ENCODE data around the gene SAV1. TPM values are rescaled to one million over a fixed set of nuclear protein-coding genes. Genes with fewer than 3 reads are reported as not detected.

The SAV1 gene
- total RNA-seq, 2 experiments from 2014 or later, result 7.9 to 8.8 TPM

DNA sequence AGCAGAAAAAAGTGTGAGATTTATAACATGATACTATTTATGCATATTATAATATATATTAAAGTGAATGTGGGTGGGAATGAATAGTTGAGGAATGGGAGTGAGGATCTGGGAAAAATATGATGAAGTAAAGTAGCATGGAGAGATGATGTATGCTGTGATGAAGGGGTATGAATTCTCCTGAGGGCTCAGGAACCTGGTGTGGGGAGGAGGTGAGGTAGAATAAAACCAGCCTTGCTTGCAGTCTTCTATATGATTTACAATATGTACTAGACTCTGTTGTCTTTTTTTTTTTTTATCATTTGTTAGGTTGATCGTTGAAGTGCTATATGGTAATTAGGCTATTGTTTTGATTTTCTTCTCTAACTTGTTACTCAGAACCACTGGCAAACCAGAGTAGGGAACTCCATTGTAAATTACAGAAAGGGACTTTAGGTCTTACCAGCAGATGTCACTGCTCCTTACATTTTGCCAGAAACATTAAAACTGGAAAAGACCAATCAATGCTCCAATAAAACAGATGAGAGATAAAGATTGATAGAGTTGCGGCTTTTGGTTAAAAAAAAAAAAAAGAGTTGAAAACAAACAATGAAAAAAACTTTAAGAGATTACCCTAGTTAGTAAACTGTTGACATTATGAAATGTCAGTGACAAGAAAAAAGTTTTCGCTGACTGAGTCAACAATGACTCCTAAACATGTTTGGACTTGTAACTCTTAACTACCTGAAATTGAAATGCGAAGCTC, 68.2 kb downstream of the SAV1 start:
- no peaks in the 10 kb centered on the region for H3K36me3 Mint-ChIP-seq (ENCODE audit: low read depth)
- no peak overlapping the region for H3K27ac Mint-ChIP-seq
- no peaks in the 10 kb centered on the region for H3K4me1 Mint-ChIP-seq (ENCODE audit: low read depth)
- no peaks in the 10 kb centered on the region for H3K9me3 Mint-ChIP-seq
- CTCF ChIA-PET, result interaction anchor here (0.6 to 0.9 kb wide), 2 partner anchors 114 to 260 kb away, joined by 3 to 4 read pairs; no protein-coding TSS in a partner anchor
- TF ChIP-seq, protein P1, sequence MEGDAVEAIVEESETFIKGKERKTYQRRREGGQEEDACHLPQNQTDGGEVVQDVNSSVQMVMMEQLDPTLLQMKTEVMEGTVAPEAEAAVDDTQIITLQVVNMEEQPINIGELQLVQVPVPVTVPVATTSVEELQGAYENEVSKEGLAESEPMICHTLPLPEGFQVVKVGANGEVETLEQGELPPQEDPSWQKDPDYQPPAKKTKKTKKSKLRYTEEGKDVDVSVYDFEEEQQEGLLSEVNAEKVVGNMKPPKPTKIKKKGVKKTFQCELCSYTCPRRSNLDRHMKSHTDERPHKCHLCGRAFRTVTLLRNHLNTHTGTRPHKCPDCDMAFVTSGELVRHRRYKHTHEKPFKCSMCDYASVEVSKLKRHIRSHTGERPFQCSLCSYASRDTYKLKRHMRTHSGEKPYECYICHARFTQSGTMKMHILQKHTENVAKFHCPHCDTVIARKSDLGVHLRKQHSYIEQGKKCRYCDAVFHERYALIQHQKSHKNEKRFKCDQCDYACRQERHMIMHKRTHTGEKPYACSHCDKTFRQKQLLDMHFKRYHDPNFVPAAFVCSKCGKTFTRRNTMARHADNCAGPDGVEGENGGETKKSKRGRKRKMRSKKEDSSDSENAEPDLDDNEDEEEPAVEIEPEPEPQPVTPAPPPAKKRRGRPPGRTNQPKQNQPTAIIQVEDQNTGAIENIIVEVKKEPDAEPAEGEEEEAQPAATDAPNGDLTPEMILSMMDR (IDR thresholded peaks at IDR 0.05), result peak; percentile 55
- ATAC-seq (ENCODE audit: poor library complexity) (no peak), DNase-seq (peak in 3 of 14 experiments; percentile 32 to 44 (median 44))
- H3K27ac ChIP-seq (ENCODE audit: low read depth in 1 of 2, low read length in 2 of 2), result no peak overlapping the region
- H3K4me3 Mint-ChIP-seq, result no peak overlapping the region
- H3K27me3 Mint-ChIP-seq, result no peaks in the 10 kb centered on the region
- H3K27me3 ChIP-seq (ENCODE audit: control insufficient read depth in 1 of 2, insufficient read depth in 2 of 2, low read length in 2 of 2), result no peaks in the 10 kb centered on the region
- no peaks in the 10 kb centered on the region for H3K9me3 ChIP-seq (ENCODE audit: control insufficient read depth in 1 of 2, insufficient read depth in 1 of 2, low read length in 2 of 2)
- POLR2A ChIA-PET, result interaction anchor here (1.8 kb wide), 1 partner anchor 261 kb away, joined by 6 read pairs; no protein-coding TSS in a partner anchor
- no peak overlapping the region for H3K4me3 ChIP-seq (ENCODE audit: low read length)
- no peaks in the 10 kb centered on the region for H3K4me1 ChIP-seq (ENCODE audit: insufficient read depth, low read length)
- H3K36me3 ChIP-seq (ENCODE audit: insufficient read depth, low read length), result no peaks in the 10 kb centered on the region
- intact Hi-C loops (cut with DNase I, micrococcal nuclease), result loop anchor here (1.0 to 5.0 kb wide), 5 partner anchors 112 to 261 kb away; no protein-coding TSS in a partner anchor

DNA sequence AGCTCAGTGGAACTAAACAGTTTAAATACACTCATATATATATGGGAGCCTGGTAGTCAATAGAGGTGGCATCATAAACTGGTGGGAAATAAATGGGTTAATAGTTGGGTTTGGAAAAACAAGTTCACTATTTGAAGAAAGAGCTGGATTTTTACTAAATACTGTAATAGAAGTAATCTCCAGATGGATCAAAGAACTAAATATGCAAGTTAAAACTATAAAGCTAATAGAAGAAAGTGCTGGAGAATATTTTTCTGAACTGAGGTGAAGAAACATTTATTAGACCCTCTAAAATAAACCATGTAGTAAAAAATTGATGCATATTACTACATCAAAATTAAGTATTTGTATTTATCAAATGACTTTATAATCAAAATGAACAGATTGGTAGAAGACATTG, 69.3 kb downstream of the SAV1 start:
- Histone ChIP-seq H3K4me1 (ENCODE audit: insufficient read depth, low read length) (no peaks in the 10 kb centered on the region), H3K9me3 (ENCODE audit: control insufficient read depth in 1 of 2, insufficient read depth in 1 of 2, low read length in 2 of 2) (no peaks in the 10 kb centered on the region), H3K27me3 (ENCODE audit: control insufficient read depth in 1 of 2, insufficient read depth in 2 of 2, low read length in 2 of 2) (no peaks in the 10 kb centered on the region), H3K36me3 (ENCODE audit: insufficient read depth, low read length) (no peaks in the 10 kb centered on the region), H3K4me3 (ENCODE audit: low read length) (no peak overlapping the region), H3K27ac (ENCODE audit: low read depth in 1 of 2, low read length in 2 of 2) (no peak overlapping the region)
- no peak overlapping the region for H3K4me3 Mint-ChIP-seq
- POLR2A ChIA-PET, result no interaction called here
- no peaks in the 10 kb centered on the region for H3K27me3 Mint-ChIP-seq
- intact Hi-C loops (cut with DNase I, micrococcal nuclease), result no loop called here
- CTCF ChIA-PET, result no interaction called here
- no peak overlapping the region for H3K27ac Mint-ChIP-seq
- ATAC-seq (ENCODE audit: poor library complexity) (no peak), DNase-seq (no peak)
- no peaks in the 10 kb centered on the region for H3K36me3 Mint-ChIP-seq (ENCODE audit: low read depth)
- no peaks in the 10 kb centered on the region for H3K4me1 Mint-ChIP-seq (ENCODE audit: low read depth)
- H3K9me3 Mint-ChIP-seq, result no peaks in the 10 kb centered on the region
- TF ChIP-seq, protein P1 (IDR thresholded peaks at IDR 0.05), result no peak

DNA sequence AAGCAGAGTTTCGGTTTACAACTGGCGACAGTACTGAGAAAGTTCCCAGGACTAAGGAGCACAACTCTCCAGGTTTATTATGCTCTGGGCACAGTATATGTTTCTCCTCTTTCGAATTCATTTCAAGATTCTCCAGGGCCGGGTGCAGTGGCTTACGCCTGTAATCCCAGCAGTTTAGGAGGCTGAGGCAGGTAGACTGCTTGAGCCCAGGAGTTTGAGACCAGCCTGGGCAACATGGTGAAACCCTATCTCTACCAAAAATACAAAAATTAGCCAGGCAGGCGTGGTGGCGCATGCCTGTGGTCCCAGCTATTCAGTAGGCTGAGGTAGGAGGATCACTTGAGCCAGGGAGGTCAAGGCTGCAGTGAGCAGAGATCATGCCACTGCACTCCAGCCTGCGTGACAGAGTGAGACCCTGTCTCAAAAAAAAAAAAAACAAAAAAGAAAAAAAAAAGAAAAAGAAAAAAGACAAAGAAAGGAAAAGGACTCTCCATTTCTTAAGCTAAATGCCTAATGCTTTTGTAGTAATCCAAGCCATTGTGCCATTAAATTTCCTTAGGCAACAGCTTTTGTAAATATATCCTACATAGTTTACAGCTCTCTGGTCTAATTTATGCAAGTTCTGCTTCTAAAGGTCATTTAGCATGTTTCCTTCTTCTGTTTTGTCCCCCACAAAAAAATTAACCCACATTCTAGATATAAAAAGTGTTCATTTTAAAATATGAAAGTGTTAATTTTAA, 73.4 kb downstream of the SAV1 start:
- H3K4me3 ChIP-seq (ENCODE audit: low read length), result no peak overlapping the region
- Mint-ChIP-seq H3K4me3 (no peak overlapping the region), H3K36me3 (ENCODE audit: low read depth) (no peaks in the 10 kb centered on the region), H3K9me3 (no peaks in the 10 kb centered on the region), H3K4me1 (ENCODE audit: low read depth) (no peaks in the 10 kb centered on the region), H3K27ac (no peak overlapping the region), H3K27me3 (no peaks in the 10 kb centered on the region)
- ATAC-seq (ENCODE audit: poor library complexity), result no peak
- no peaks in the 10 kb centered on the region for H3K36me3 ChIP-seq (ENCODE audit: insufficient read depth, low read length)
- POLR2A ChIA-PET, result no interaction called here
- no peak for DNase-seq
- H3K9me3 ChIP-seq (ENCODE audit: control insufficient read depth in 1 of 2, insufficient read depth in 1 of 2, low read length in 2 of 2), result no peaks in the 10 kb centered on the region
- intact Hi-C loops (cut with DNase I, micrococcal nuclease), result no loop called here
- H3K4me1 ChIP-seq (ENCODE audit: insufficient read depth, low read length), result no peaks in the 10 kb centered on the region
- TF ChIP-seq, protein P1 (IDR thresholded peaks at IDR 0.05), result no peak
- no peak overlapping the region for H3K27ac ChIP-seq (ENCODE audit: low read depth in 1 of 2, low read length in 2 of 2)
- no peaks in the 10 kb centered on the region for H3K27me3 ChIP-seq (ENCODE audit: control insufficient read depth in 1 of 2, insufficient read depth in 2 of 2, low read length in 2 of 2)
- CTCF ChIA-PET, result interaction anchor here (0.6 kb wide), 1 partner anchor 35 kb away, joined by 3 read pairs; the partner anchor contains the start of gene ATL1
